ENCODE data around the gene MFRP. TPM values are rescaled to one million over a fixed set of nuclear protein-coding genes. Genes with fewer than 3 reads are reported as not detected.

The MFRP gene
- total and polyA plus RNA-seq, 9 of the 15 experiments (the other 6 are each of a cell fraction or from before 2014, with no cell fraction given): not detected

DNA sequence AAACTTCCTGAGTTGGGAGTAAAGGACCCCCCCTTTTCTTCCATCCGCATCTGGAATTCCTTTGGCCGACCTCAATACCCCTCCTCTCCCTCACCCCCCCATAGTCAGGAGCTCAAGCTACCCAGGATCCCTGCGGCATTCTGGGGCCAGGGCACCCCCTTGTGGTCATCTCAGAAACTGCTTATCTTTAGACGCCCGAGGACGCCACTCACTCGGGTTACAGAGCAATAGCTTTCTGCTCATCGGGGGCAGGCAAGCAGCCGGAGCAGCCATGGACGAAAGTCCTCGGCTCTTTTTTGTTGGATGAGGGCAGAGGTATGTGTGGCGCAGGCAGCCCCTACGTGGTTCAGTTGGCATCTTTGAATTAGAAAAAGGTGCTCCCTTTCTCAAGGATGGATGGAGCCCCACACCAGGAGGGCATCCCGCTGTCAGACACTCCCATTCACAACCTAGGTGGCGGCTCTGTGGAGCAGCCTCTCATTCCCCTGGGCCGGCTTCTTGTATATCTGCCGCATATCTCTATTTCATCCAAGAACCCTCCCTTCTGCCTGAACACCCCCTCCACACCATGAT, 8.1 kb downstream of the MFRP start (continued):
- TF ChIP-seq, protein P1, sequence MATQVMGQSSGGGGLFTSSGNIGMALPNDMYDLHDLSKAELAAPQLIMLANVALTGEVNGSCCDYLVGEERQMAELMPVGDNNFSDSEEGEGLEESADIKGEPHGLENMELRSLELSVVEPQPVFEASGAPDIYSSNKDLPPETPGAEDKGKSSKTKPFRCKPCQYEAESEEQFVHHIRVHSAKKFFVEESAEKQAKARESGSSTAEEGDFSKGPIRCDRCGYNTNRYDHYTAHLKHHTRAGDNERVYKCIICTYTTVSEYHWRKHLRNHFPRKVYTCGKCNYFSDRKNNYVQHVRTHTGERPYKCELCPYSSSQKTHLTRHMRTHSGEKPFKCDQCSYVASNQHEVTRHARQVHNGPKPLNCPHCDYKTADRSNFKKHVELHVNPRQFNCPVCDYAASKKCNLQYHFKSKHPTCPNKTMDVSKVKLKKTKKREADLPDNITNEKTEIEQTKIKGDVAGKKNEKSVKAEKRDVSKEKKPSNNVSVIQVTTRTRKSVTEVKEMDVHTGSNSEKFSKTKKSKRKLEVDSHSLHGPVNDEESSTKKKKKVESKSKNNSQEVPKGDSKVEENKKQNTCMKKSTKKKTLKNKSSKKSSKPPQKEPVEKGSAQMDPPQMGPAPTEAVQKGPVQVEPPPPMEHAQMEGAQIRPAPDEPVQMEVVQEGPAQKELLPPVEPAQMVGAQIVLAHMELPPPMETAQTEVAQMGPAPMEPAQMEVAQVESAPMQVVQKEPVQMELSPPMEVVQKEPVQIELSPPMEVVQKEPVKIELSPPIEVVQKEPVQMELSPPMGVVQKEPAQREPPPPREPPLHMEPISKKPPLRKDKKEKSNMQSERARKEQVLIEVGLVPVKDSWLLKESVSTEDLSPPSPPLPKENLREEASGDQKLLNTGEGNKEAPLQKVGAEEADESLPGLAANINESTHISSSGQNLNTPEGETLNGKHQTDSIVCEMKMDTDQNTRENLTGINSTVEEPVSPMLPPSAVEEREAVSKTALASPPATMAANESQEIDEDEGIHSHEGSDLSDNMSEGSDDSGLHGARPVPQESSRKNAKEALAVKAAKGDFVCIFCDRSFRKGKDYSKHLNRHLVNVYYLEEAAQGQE (IDR thresholded peaks at IDR 0.05; ENCODE audit: borderline replicate concordance): peak; percentile 42; the same call in 1 of the 2 replicates
- TF ChIP-seq, protein P1 (CRISPR knock-in tag; IDR thresholded peaks at IDR 0.05; ENCODE audit: low read depth): no peak
- TF ChIP-seq MCM2 (IDR thresholded peaks at IDR 0.05; ENCODE audit: low read depth) (no peak), U2AF2 (optimal IDR thresholded peaks at IDR 0.05; ENCODE audit: low read depth, low read length) (no peak), PHF8 (IDR thresholded peaks at IDR 0.05; ENCODE audit: borderline replicate concordance, low read length) (no peak; the same call in 1 of the 2 replicates), JUN (IDR thresholded peaks at IDR 0.05; ENCODE audit: borderline replicate concordance, low read depth, low read length) (peak; percentile 23; the same call in 1 of the 2 replicates), JUN (CRISPR knock-in tag; IDR thresholded peaks at IDR 0.05; ENCODE audit: borderline replicate concordance) (no peak), HNRNPK (IDR thresholded peaks at IDR 0.05; ENCODE audit: low read depth, low read length, poor library complexity, severe bottlenecking) (no peak), ERF (CRISPR knock-in tag; IDR thresholded peaks at IDR 0.05) (no peak), ETV6 (IDR thresholded peaks at IDR 0.05; ENCODE audit: borderline replicate concordance in 1 of 2, low read depth in 2 of 2, low read length in 1 of 2) (no peak), ETV6 (CRISPR knock-in tag; IDR thresholded peaks at IDR 0.05; ENCODE audit: borderline replicate concordance) (no peak), POLR3A (IDR thresholded peaks at IDR 0.05; ENCODE audit: borderline replicate concordance, extremely low read depth, insufficient read depth, insufficient read length) (no peak), ELF2 (CRISPR knock-in tag; IDR thresholded peaks at IDR 0.05) (no peak), ETV5 (CRISPR knock-in tag; IDR thresholded peaks at IDR 0.05; ENCODE audit: low read depth) (no peak)
- TF ChIP-seq, protein P2, sequence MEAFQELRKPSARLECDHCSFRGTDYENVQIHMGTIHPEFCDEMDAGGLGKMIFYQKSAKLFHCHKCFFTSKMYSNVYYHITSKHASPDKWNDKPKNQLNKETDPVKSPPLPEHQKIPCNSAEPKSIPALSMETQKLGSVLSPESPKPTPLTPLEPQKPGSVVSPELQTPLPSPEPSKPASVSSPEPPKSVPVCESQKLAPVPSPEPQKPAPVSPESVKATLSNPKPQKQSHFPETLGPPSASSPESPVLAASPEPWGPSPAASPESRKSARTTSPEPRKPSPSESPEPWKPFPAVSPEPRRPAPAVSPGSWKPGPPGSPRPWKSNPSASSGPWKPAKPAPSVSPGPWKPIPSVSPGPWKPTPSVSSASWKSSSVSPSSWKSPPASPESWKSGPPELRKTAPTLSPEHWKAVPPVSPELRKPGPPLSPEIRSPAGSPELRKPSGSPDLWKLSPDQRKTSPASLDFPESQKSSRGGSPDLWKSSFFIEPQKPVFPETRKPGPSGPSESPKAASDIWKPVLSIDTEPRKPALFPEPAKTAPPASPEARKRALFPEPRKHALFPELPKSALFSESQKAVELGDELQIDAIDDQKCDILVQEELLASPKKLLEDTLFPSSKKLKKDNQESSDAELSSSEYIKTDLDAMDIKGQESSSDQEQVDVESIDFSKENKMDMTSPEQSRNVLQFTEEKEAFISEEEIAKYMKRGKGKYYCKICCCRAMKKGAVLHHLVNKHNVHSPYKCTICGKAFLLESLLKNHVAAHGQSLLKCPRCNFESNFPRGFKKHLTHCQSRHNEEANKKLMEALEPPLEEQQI (IDR thresholded peaks at IDR 0.05): no peak
- TF ChIP-seq, protein P3, sequence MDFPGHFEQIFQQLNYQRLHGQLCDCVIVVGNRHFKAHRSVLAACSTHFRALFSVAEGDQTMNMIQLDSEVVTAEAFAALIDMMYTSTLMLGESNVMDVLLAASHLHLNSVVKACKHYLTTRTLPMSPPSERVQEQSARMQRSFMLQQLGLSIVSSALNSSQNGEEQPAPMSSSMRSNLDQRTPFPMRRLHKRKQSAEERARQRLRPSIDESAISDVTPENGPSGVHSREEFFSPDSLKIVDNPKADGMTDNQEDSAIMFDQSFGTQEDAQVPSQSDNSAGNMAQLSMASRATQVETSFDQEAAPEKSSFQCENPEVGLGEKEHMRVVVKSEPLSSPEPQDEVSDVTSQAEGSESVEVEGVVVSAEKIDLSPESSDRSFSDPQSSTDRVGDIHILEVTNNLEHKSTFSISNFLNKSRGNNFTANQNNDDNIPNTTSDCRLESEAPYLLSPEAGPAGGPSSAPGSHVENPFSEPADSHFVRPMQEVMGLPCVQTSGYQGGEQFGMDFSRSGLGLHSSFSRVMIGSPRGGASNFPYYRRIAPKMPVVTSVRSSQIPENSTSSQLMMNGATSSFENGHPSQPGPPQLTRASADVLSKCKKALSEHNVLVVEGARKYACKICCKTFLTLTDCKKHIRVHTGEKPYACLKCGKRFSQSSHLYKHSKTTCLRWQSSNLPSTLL (IDR thresholded peaks at IDR 0.05): no peak

All from K562 (cell line).